Mucosa of gallbladder (tissue), 1 donor: Measurements from ENCODE around the gene ADAMTS3. TPM values are rescaled to one million over a fixed set of nuclear protein-coding genes. Genes with fewer than 3 reads are reported as not detected.

Experiments used
- DNase-seq: peaks from one replicate; pipeline ENCODE4 v3.0.0-alpha.2; 2020; ENCODE audit warnings: low spot score
- total RNA-seq: library from RNA; stranded (reverse); gene quantifications from one replicate; pipeline ENCODE4 v1.2.1, GENCODE V29; 2021
- donor health status: DM: no; HTN: no; CAD: no.

ADAMTS3 gene
- total RNA-seq, 1 donor from 2014 or later, result 0.40 TPM

- no peak for DNase-seq
Observed at GRCh38 chr4:72351521-72351920, 217.5 kb downstream of the ADAMTS3 start.

- DNase-seq, result no peak
Observed at GRCh38 chr4:72348701-72349100, 220.3 kb downstream of the ADAMTS3 start.

- no peak for DNase-seq
Observed at GRCh38 chr4:72344418-72344817, 224.6 kb downstream of the ADAMTS3 start.

- no peak for DNase-seq
Observed at GRCh38 chr4:72341432-72341820, 227.6 kb downstream of the ADAMTS3 start.

- DNase-seq, result no peak
Observed at GRCh38 chr4:72340803-72341431, 228.1 kb downstream of the ADAMTS3 start.

- DNase-seq, result no peak
Observed at GRCh38 chr4:72338060-72338459, 231.0 kb downstream of the ADAMTS3 start.

GRCh38 chr4:72330381-72330780 lies 238.6 kb downstream of the ADAMTS3 start:
- DNase-seq, result no peak

- DNase-seq, result no peak
Observed at GRCh38 chr4:72326692-72327632, 242.1 kb downstream of the ADAMTS3 start.

- DNase-seq, result no peak
Observed at GRCh38 chr4:72325215-72325614, 243.8 kb downstream of the ADAMTS3 start.

GRCh38 chr4:72323227-72323626 lies 245.8 kb downstream of the ADAMTS3 start:
- DNase-seq, result no peak

GRCh38 chr4:72320223-72320948 lies 248.6 kb downstream of the ADAMTS3 start:
- no peak for DNase-seq

GRCh38 chr4:72319601-72320021 lies 249.4 kb downstream of the ADAMTS3 start:
- no peak for DNase-seq

GRCh38 chr4:72318421-72319170 lies 250.4 kb downstream of the ADAMTS3 start:
- peak; percentile 13 for DNase-seq

- DNase-seq, result peak; percentile 28
Observed at GRCh38 chr4:72314869-72315268, 254.2 kb downstream of the ADAMTS3 start.

GRCh38 chr4:72313121-72313520 lies 255.9 kb downstream of the ADAMTS3 start:
- DNase-seq, result no peak

GRCh38 chr4:72312032-72312650 lies 256.9 kb downstream of the ADAMTS3 start:
- peak; percentile 41 for DNase-seq

- DNase-seq, result no peak
Observed at GRCh38 chr4:72311291-72311690, 257.7 kb downstream of the ADAMTS3 start.

- no peak for DNase-seq
Observed at GRCh38 chr4:72305620-72306019, 263.4 kb downstream of the ADAMTS3 start.

GRCh38 chr4:72305080-72305479 lies 263.9 kb downstream of the ADAMTS3 start:
- no peak for DNase-seq

GRCh38 chr4:72302981-72303704 lies 265.9 kb downstream of the ADAMTS3 start:
- peak; percentile 29 for DNase-seq
